SJCRH30 (cell line): Measurements from ENCODE around the gene DDX1. TPM values are rescaled to one million over a fixed set of nuclear protein-coding genes. Genes with fewer than 3 reads are reported as not detected.

ENCODE experiments used
- DNase-seq, 2 experiments: peaks; one replicate each; pipeline ENCODE4 v3.0.0-alpha.2; 2015 to 2020
- H3K27ac ChIP-seq: fragments of 250-450 bp; sonication (Bioruptor Pico); 2 replicates; pipeline ENCODE4 v1.5.1; 2020; ENCODE audit warnings: mild to moderate bottlenecking, moderate library complexity
- H3K27me3 ChIP-seq: fragments of 250-450 bp; sonication (Bioruptor Pico); 2 replicates; pipeline ENCODE4 v1.5.1; 2020; ENCODE audit warnings: mild to moderate bottlenecking, moderate library complexity
- H3K36me3 ChIP-seq: fragments of 250-450 bp; sonication (Bioruptor Pico); 2 replicates; pipeline ENCODE4 v1.5.1; 2020; ENCODE audit warnings: mild to moderate bottlenecking, moderate library complexity
- H3K4me1 ChIP-seq: fragments of 250-450 bp; sonication (Bioruptor Pico); 2 replicates; pipeline ENCODE4 v1.5.1; 2020; ENCODE audit warnings: mild to moderate bottlenecking, moderate library complexity
- H3K4me3 ChIP-seq: fragments of 250-450 bp; sonication (Bioruptor Pico); 2 replicates; pipeline ENCODE4 v1.5.1; 2020; ENCODE audit warnings: mild to moderate bottlenecking, moderate library complexity
- H3K9me3 ChIP-seq: fragments of 250-450 bp; sonication (Bioruptor Pico); replicated peaks from 2 replicates; pipeline ENCODE4 v1.5.1; 2020; ENCODE audit warnings: mild to moderate bottlenecking, moderate library complexity
- total RNA-seq: library from RNA; depleted of rRNA; stranded (reverse); fragments of >200 nt; shearing (Covaris generic); gene quantifications from 2 replicates; pipeline ENCODE4 v1.2.3, GENCODE V29; 2014

Gene DDX1
- total RNA-seq, 1 experiment from 2014 or later: 139 TPM

GRCh38 chr2:15622614-15623480, 31.2 kb downstream of the DDX1 start:
- peaks cover 92% of the 10 kb centered on the region for H3K36me3 ChIP-seq
- no peaks in the 10 kb centered on the region for H3K27me3 ChIP-seq
- DNase-seq: no peak
- H3K9me3 ChIP-seq: no peaks in the 10 kb centered on the region
- no peak overlapping the region for H3K27ac ChIP-seq
- H3K4me3 ChIP-seq: no peak overlapping the region
- H3K4me1 ChIP-seq: no peaks in the 10 kb centered on the region

GRCh38 chr2:15623481-15623796, 31.8 kb downstream of the DDX1 start:
- no peaks in the 10 kb centered on the region for H3K9me3 ChIP-seq
- H3K4me3 ChIP-seq: no peak overlapping the region
- no peaks in the 10 kb centered on the region for H3K4me1 ChIP-seq
- H3K27ac ChIP-seq: no peak overlapping the region
- peaks cover 92% of the 10 kb centered on the region for H3K36me3 ChIP-seq
- H3K27me3 ChIP-seq: no peaks in the 10 kb centered on the region
- no peak for DNase-seq

- no peak for DNase-seq
- no peaks in the 10 kb centered on the region for H3K27me3 ChIP-seq
- H3K27ac ChIP-seq: no peak overlapping the region
- no peak overlapping the region for H3K4me3 ChIP-seq
- H3K4me1 ChIP-seq: no peaks in the 10 kb centered on the region
- H3K9me3 ChIP-seq: no peaks in the 10 kb centered on the region
- H3K36me3 ChIP-seq: peaks cover 93% of the 10 kb centered on the region
Measured at GRCh38 chr2:15623898-15624541, 32.4 kb downstream of the DDX1 start.

GRCh38 chr2:15624903-15625302, 33.2 kb downstream of the DDX1 start:
- H3K36me3 ChIP-seq: peaks cover 97% of the 10 kb centered on the region
- H3K27ac ChIP-seq: no peak overlapping the region
- no peaks in the 10 kb centered on the region for H3K27me3 ChIP-seq
- H3K4me3 ChIP-seq: no peak overlapping the region
- no peaks in the 10 kb centered on the region for H3K4me1 ChIP-seq
- no peak for DNase-seq
- no peaks in the 10 kb centered on the region for H3K9me3 ChIP-seq

GRCh38 chr2:15625344-15626036, 33.8 kb downstream of the DDX1 start:
- Histone ChIP-seq H3K27ac (no peak overlapping the region), H3K36me3 (peaks cover 97% of the 10 kb centered on the region), H3K4me3 (no peak overlapping the region), H3K4me1 (no peaks in the 10 kb centered on the region), H3K27me3 (no peaks in the 10 kb centered on the region), H3K9me3 (no peaks in the 10 kb centered on the region)
- no peak for DNase-seq

GRCh38 chr2:15626126-15626525, 34.5 kb downstream of the DDX1 start:
- no peaks in the 10 kb centered on the region for H3K27me3 ChIP-seq
- no peaks in the 10 kb centered on the region for H3K9me3 ChIP-seq
- H3K4me1 ChIP-seq: no peaks in the 10 kb centered on the region
- no peak for DNase-seq
- H3K36me3 ChIP-seq: peaks cover 97% of the 10 kb centered on the region
- no peak overlapping the region for H3K4me3 ChIP-seq
- H3K27ac ChIP-seq: no peak overlapping the region

- Histone ChIP-seq H3K27me3 (no peaks in the 10 kb centered on the region), H3K36me3 (peaks cover 97% of the 10 kb centered on the region), H3K4me1 (no peaks in the 10 kb centered on the region), H3K27ac (no peak overlapping the region), H3K9me3 (no peaks in the 10 kb centered on the region), H3K4me3 (no peak overlapping the region)
- no peak for DNase-seq
Measured at GRCh38 chr2:15626967-15627366, 35.3 kb downstream of the DDX1 start.

- no peak overlapping the region for H3K4me3 ChIP-seq
- H3K27ac ChIP-seq: no peak overlapping the region
- H3K27me3 ChIP-seq: no peaks in the 10 kb centered on the region
- H3K9me3 ChIP-seq: no peaks in the 10 kb centered on the region
- H3K36me3 ChIP-seq: peaks cover 97% of the 10 kb centered on the region
- no peaks in the 10 kb centered on the region for H3K4me1 ChIP-seq
- DNase-seq: no peak
Measured at GRCh38 chr2:15627817-15628684, 36.4 kb downstream of the DDX1 start.

- no peaks in the 10 kb centered on the region for H3K9me3 ChIP-seq
- no peaks in the 10 kb centered on the region for H3K27me3 ChIP-seq
- H3K4me1 ChIP-seq: no peaks in the 10 kb centered on the region
- H3K4me3 ChIP-seq: no peak overlapping the region
- DNase-seq: no peak
- no peak overlapping the region for H3K27ac ChIP-seq
- H3K36me3 ChIP-seq: peaks cover 94% of the 10 kb centered on the region
Measured at GRCh38 chr2:15628899-15629855, 37.5 kb downstream of the DDX1 start.

- Histone ChIP-seq H3K4me1 (no peaks in the 10 kb centered on the region), H3K4me3 (no peak overlapping the region), H3K9me3 (no peaks in the 10 kb centered on the region), H3K27me3 (no peaks in the 10 kb centered on the region), H3K27ac (no peak overlapping the region), H3K36me3 (peaks cover 92% of the 10 kb centered on the region)
- DNase-seq: no peak
Measured at GRCh38 chr2:15630121-15630977, 38.7 kb downstream of the DDX1 start.

GRCh38 chr2:15630978-15631719, 39.5 kb downstream of the DDX1 start:
- Histone ChIP-seq H3K4me1 (no peaks in the 10 kb centered on the region), H3K4me3 (no peak overlapping the region), H3K27me3 (no peaks in the 10 kb centered on the region), H3K27ac (no peak overlapping the region), H3K36me3 (peaks cover 91% of the 10 kb centered on the region), H3K9me3 (no peaks in the 10 kb centered on the region)
- no peak for DNase-seq

GRCh38 chr2:15631883-15632282, 40.2 kb downstream of the DDX1 start:
- no peak overlapping the region for H3K4me3 ChIP-seq
- DNase-seq: no peak
- H3K4me1 ChIP-seq: no peaks in the 10 kb centered on the region
- H3K36me3 ChIP-seq: peaks cover 85% of the 10 kb centered on the region
- H3K27ac ChIP-seq: no peak overlapping the region
- no peaks in the 10 kb centered on the region for H3K27me3 ChIP-seq
- no peaks in the 10 kb centered on the region for H3K9me3 ChIP-seq
